ENCODE measurements around the gene RAB11FIP2.

The RAB11FIP2 gene

DNA sequence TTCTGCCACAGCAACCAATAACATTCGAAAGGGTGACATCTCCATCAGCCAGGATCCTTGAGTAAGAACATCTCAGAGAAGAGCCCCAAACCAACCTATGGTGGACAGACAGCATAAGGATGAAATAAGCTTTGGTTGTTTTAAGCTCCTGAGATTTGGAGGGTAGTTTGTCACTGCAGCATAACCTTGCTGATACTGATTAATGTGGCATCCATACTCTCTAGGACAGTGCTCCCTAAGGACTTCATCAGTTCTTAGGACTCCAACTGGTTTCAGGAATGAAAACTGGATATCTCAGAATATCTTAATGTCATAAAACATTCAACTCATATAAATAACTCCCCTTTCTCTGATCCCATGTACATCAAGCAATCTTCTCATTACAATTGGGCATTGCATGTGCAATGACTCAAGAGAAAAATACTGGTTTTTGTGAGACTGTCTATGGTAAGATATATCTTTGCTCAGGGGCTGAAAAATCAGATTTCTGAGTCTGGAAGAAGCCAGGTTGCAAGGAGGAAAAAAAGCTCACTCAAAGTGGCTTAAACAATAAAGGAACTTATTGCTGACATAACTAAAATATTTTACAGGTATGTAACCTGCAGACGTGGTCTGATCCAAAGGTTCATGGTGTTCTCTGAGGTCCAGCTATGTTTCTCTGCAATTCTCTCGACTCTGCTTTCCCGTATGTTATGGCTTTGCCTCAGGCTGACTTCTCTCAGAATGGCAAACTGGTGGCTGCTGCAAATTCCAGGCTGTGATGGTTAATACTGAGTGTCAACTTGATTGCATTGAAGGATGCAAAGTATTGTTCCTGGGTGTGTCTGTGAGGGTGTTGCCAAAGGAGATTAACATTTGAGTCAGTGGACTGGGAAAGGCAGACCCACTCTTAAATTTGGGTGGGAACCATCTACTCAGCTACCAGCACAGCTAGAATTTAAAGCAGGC, 65.7 kb downstream of the RAB11FIP2 start:
- DNase-seq = no peak

GRCh38 chr10:117980216-117980615, 66.5 kb downstream of the RAB11FIP2 start:
- peak; percentile 90 for DNase-seq

DNA sequence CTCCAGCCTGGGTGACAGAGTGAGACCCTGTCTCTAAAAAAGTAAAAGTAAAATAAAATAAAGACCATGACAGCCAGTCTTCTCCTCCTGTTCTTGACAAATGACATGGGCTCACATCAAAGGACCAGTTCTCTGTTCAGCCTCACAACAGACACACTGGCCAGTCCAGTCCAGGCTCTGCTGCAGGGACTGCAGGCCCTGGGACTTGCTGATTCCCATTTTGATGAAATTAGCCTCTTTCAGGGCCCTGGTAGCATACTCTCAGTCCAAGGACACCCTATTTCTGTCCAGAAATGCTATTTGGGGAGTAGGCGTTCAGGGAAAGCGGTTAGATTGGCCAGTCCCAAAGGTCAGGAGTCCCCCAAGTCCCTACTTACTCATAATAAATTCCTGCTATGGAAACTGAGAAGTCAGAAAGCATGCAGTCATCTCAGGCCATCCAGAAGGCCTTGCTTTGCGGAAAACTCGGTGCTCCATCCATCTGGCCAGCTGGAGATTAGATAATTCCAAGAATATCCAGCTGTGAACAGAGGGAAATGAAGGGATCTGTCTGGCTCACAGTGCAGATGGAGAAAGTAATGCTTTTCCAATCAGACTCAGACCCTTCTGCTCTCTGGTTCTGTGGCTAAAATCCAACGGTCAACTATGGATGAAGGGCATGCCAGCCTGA, 74.4 kb downstream of the RAB11FIP2 start:
- DNase-seq = no peak

GRCh38 chr10:117970962-117971361, 75.8 kb downstream of the RAB11FIP2 start:
- no peak for DNase-seq

DNA sequence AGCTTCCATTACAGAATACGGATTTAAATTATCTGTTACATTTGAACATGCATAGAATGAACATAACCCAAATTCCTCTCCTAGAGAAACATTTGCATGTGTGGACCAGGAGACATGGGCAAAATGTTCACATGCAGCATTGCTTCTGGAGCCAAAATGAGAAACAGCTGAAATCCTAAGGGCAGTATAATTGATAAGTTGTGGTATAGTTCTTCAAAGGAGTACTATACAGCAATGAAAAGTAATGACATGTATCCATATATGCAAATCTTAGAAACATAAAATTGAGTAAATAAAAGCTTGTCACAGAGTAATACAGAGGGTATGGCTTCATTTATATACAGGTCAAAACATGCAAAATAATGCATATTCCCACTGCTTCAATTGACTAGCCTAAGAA, 77.1 kb downstream of the RAB11FIP2 start:
- DNase-seq = no peak

DNA sequence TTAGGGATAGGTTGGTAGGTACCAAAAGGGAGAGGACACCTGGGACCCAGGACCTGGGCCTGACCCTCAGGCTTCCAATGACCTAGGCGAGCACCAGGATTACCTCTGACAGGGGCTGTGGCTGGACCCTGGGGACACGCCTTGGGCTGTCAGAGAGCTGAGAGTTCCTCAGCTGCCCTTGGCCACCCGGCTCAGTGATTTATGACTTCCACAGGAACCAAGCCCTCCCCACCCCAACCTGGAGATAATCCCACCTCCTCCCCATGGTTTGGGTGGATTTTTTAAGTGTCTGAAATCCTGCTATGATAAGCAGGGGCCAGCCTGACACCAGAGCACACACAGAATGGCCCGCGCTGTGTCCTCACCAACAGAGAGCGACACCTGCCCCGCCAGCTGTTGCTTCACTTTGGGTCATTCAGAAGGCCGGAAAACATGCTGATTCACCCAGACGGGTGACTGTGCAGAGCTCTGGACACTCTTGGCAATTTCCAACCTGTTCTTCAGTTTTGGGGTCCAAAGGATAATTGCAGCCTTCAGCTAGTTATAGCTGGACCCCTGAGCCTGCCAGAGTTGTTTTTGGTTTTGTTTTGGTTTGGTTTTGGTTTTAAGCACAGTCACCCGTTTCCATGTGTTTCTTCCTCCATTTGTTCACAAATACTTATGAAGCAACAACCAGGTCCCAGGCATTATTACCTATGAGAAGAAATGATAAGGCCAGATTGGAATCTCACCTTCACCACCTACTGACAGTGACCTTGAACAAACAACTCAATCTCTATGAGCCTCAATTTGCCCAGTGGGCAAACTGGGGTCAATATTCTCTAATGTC, 78.2 kb downstream of the RAB11FIP2 start:
- no peak for DNase-seq

DNA sequence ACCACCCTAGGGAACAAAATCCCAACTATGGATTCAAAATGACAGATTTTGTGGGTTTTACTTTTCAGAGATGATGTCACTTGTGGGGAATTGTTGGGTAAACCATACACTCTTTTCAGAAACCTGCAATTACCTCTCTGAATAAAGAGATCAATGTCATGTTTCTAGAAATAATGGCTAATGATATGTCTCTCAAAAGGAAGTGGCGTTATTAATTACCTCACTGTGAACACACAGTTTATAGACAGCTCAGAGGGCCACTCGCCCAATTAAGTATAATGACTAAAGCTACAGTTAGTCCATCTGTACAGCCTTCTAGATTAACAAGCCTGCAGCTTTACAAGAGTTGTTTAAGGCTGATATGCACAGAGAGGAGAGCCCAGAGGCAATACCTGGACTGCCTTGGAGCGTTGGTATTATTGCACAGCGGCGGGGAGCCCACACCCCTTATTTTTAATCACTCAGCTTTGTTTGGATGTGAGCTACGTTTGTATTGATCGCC, 79.5 kb downstream of the RAB11FIP2 start:
- DNase-seq = no peak

- DNase-seq = no peak
Observed at GRCh38 chr10:117965984-117966383, 80.8 kb downstream of the RAB11FIP2 start.

DNA sequence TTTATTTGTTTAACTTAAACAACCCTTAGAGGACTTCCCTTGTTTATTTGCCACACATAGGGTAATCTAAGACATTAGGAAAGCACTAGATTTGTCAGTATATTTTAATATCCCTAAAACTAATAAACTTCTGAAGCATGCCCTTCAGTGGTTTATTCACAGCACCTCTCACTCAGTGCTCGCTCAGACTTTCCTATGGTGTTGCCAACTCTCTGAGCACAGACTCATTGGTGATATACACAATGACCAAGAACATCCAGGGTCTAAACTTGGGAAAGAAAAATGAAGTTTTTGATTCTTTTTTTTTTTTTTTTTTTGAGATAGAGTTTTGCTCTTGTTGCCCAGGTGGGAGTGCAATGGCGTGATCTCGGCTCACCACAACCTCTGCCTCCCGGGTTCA, 82.2 kb downstream of the RAB11FIP2 start:
- DNase-seq = no peak

DNA sequence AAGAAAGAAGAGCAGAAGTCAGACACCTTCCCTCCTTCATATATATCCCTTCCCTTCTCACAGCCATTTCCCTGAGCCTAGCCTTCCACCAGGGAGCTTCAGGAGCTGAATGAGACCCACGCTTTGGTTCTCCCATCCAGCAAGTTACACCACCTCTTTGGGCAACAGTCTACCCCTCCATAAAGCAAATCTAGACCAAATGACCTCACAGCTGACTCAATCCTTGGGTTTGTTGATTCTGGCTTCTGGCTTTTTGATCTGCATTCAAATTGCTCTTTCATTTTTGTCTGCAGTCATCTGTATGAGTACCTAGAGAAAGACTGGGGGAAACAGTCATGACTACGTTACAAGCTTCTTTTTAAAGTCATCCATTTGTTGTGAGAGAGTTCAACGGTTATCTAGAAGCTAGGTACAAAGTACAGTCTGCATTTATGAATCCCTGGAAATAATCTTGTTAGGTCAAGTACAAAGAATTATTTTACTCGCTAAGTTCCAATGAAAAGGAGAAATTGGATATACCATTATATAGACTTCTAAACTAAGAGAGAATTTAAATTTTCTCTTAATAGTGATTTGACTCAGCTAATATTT, 86.3 kb downstream of the RAB11FIP2 start:
- DNase-seq = no peak

GRCh38 chr10:117956972-117957371, 89.8 kb downstream of the RAB11FIP2 start:
- no peak for DNase-seq

DNA sequence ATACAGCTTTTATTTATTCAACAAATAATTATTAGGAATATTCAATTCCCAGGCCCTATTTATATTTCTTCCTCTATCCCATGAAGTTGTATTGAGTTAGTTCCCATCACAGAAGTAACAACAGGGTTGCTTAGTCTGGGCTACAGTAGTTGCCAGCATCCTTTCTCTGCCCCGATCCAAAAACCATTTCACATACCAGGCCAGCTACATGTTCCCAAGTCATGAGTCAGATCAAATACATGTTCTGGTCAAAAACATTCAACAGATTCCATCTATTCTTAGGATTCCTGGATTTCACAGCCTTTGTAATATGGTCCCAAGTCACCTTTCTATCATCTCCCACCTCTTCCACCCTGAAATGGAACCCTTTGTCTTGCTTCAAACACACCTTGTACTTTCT, 91.6 kb downstream of the RAB11FIP2 start:
- DNase-seq = no peak

Data from HCEC 1CT (cell line).